Stimulated activated memory B cell treated with anti-CD40 and anti-IgM and Interleukin-4, amounts not matched to agents 10 μg/mL and 1 μg/mL and 100 μg/mL, for 72 hours (primary cell): ENCODE results near the gene RALGAPA1.
"Not testable (repeated sequence)": the region's sequence is repeated elsewhere in the genome, so short reads cannot be mapped to it uniquely, and the experiment has no call there.

Source experiments
- ATAC-seq: fragments of 150-1000 bp; cut with Tn5 transposase; 2 replicates; pipeline ENCODE4 v1.10.0; 2021
- H3K27ac Mint-ChIP-seq: one replicate; pipeline ENCODE4 v1.8.0; 2022; ENCODE audit warnings: mild to moderate bottlenecking, mixed read lengths
- H3K27me3 Mint-ChIP-seq: one replicate; pipeline ENCODE4 v1.8.0; 2022; ENCODE audit warnings: mixed read lengths
- H3K36me3 Mint-ChIP-seq: one replicate; pipeline ENCODE4 v1.8.0; 2022; ENCODE audit warnings: mixed read lengths
- H3K4me1 Mint-ChIP-seq: one replicate; pipeline ENCODE4 v1.8.0; 2022; ENCODE audit warnings: mixed read lengths
- H3K4me3 Mint-ChIP-seq: one replicate; pipeline ENCODE4 v1.8.0; 2022; ENCODE audit warnings: mild to moderate bottlenecking, moderate library complexity, mixed read lengths
- H3K9me3 Mint-ChIP-seq: one replicate; pipeline ENCODE4 v1.8.0; 2022; ENCODE audit warnings: mixed read lengths

The RALGAPA1 gene

GRCh38 chr14:35754671-35755070, 54.4 kb downstream of the RALGAPA1 start:
- Mint-ChIP-seq H3K27ac (no peak overlapping the region), H3K27me3 (no peaks in the 10 kb centered on the region), H3K9me3 (no peaks in the 10 kb centered on the region), H3K4me1 (no peaks in the 10 kb centered on the region), H3K36me3 (peaks cover 46% of the 10 kb centered on the region), H3K4me3 (no peak overlapping the region)
- no peak for ATAC-seq

DNA sequence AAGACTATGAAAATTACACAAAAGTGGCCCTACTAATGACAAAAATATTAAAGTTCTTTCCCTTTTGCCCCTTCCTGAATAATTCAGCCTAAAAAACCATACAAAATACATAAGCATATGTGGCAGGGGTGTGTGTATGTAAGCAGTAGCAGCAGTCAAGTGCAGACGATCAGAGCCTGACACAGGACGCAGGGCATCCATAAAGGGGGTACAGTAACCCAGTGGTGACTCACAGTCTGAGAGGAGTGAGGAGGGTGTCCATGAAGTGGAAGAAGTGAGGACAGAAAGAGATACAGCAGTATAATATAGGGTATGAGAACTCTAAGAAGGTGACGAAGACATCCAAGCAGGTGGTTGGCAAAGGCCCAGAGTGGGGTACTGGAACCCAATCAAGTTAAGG, 56.7 kb downstream of the RALGAPA1 start:
- Mint-ChIP-seq H3K27me3 (no peaks in the 10 kb centered on the region), H3K36me3 (peaks cover 51% of the 10 kb centered on the region), H3K9me3 (no peaks in the 10 kb centered on the region), H3K4me3 (no peak overlapping the region), H3K27ac (no peak overlapping the region), H3K4me1 (no peaks in the 10 kb centered on the region)
- ATAC-seq, result no peak

GRCh38 chr14:35750202-35750904, 58.7 kb downstream of the RALGAPA1 start:
- peaks cover 50% of the 10 kb centered on the region for H3K36me3 Mint-ChIP-seq

GRCh38 chr14:35747379-35747778, 61.7 kb downstream of the RALGAPA1 start:
- no peaks in the 10 kb centered on the region for H3K4me1 Mint-ChIP-seq
- H3K27me3 Mint-ChIP-seq, result no peaks in the 10 kb centered on the region
- no peak overlapping the region for H3K4me3 Mint-ChIP-seq
- H3K27ac Mint-ChIP-seq, result no peak overlapping the region
- H3K36me3 Mint-ChIP-seq, result peaks cover 20% of the 10 kb centered on the region
- H3K9me3 Mint-ChIP-seq, result no peaks in the 10 kb centered on the region
- no peak for ATAC-seq

More at GRCh38 chr14:35750202-35750904, 58.7 kb downstream of the RALGAPA1 start:
- Mint-ChIP-seq H3K27ac (no peak overlapping the region), H3K4me3 (no peak overlapping the region), H3K9me3 (no peaks in the 10 kb centered on the region), H3K4me1 (no peaks in the 10 kb centered on the region), H3K27me3 (no peaks in the 10 kb centered on the region)
- no peak for ATAC-seq

- Mint-ChIP-seq H3K9me3 (no peaks in the 10 kb centered on the region), H3K4me1 (no peaks in the 10 kb centered on the region), H3K27ac (no peak overlapping the region)
Measured at GRCh38 chr14:35742442-35742841, 66.7 kb downstream of the RALGAPA1 start.

DNA sequence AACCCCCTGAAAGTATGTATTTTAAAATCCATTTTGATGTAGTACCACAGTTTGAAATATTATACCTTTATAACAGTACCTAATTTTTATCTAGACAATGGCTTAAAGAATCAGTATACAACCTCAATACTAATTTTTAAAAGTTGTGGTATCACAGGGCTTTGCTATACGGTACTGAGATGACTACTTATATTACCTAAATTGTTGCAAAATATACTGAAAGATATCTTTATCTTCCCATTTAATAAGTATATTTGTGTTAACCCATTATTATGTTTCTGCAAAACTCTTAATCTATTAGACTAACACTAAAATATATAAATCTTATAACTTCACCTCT, 67.1 kb downstream of the RALGAPA1 start:
- ATAC-seq, result no peak
- H3K4me1 Mint-ChIP-seq, result no peaks in the 10 kb centered on the region
- H3K4me3 Mint-ChIP-seq, result no peak overlapping the region
- no peak overlapping the region for H3K27ac Mint-ChIP-seq
- no peaks in the 10 kb centered on the region for H3K9me3 Mint-ChIP-seq
- peaks cover 23% of the 10 kb centered on the region for H3K36me3 Mint-ChIP-seq
- no peaks in the 10 kb centered on the region for H3K27me3 Mint-ChIP-seq

More at GRCh38 chr14:35742442-35742841, 66.7 kb downstream of the RALGAPA1 start:
- no peak for ATAC-seq
- Mint-ChIP-seq H3K36me3 (peaks cover 26% of the 10 kb centered on the region), H3K4me3 (no peak overlapping the region), H3K27me3 (no peaks in the 10 kb centered on the region)

DNA sequence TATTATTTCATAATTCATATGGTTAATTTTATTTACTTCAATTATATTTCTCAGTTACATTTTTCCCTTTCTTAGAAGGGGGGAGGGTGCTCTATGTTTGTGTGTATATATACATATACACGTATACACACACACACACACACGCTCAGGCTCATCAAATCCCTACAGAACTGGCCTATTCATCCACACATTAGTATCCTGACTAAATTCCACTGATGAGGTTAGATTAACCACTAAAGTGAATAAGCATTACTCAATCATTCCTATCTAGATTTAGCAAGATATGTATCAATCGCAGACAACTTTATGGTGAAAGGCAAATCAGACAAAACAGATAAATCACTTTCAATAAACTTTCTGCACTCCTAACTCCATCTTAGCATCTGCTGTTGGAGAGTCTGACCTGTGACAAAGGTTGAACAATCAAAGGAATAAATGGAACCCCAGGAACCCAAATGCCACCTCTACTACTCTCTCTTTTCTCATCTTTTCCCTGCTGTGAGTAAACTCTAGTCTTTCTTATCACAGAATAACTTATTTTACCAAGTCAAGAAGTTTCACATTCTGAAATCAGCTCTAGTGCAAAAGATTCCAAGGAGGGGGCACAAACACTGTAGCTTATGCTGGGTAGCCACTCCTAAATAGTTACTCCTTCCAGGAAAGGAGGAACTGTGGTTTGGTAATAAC, 67.6 kb downstream of the RALGAPA1 start:
- H3K27ac Mint-ChIP-seq, result no peak overlapping the region
- peaks cover 23% of the 10 kb centered on the region for H3K36me3 Mint-ChIP-seq

DNA sequence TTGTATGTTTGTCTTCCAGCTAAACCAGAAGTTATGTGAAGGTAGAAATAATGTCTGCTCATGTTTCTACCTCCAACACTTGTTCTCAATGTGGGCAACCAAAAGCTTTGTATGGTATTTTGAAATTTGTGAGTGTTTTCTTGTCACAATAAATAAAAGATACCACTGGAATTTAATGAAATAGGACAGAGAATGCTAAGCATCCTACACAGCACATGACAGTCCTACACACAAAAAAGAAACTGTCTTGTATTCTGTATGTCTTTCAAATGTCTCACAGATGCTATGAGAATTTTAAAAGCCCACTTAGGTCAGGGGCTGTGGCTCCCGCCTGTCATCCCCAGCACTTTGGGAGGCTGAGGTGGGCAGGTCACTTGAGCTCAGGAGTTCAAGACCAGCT, 68.9 kb downstream of the RALGAPA1 start:
- Mint-ChIP-seq H3K9me3 (no peaks in the 10 kb centered on the region), H3K27me3 (no peaks in the 10 kb centered on the region), H3K27ac (no peak overlapping the region), H3K36me3 (peaks cover 32% of the 10 kb centered on the region), H3K4me3 (no peak overlapping the region), H3K4me1 (no peaks in the 10 kb centered on the region)
- ATAC-seq, result no peak

More for the DNA sequence above, 67.6 kb downstream of the RALGAPA1 start:
- ATAC-seq, result no peak
- Mint-ChIP-seq H3K4me1 (no peaks in the 10 kb centered on the region), H3K27me3 (no peaks in the 10 kb centered on the region), H3K4me3 (no peak overlapping the region), H3K9me3 (no peaks in the 10 kb centered on the region)

GRCh38 chr14:35735163-35735562, 73.9 kb downstream of the RALGAPA1 start:
- not testable (repeated sequence) for H3K4me1 Mint-ChIP-seq, H3K27me3 Mint-ChIP-seq, ATAC-seq, H3K27ac Mint-ChIP-seq, H3K4me3 Mint-ChIP-seq, H3K9me3 Mint-ChIP-seq
- peaks cover 64% of the 10 kb centered on the region for H3K36me3 Mint-ChIP-seq

DNA sequence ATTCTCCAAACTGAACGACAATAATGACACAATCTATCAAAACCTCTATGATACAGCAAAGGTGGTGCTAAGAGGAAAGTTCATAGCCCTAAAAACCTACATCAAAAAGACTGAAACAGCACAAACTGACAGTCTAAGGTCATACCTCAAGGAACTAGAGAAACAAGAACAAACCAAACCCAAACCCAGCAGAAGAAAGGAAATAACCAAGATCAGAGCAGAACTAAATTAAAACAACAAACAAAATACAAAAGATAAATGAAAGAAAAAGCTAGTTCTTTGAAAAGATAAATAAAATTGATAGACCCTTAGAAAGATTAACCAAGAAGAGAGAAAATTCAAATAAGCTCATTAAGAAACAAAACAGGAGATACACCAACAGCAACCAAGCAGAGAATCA, 75.6 kb downstream of the RALGAPA1 start:
- ATAC-seq, H3K4me1 Mint-ChIP-seq, H3K4me3 Mint-ChIP-seq, H3K27me3 Mint-ChIP-seq, H3K9me3 Mint-ChIP-seq, H3K27ac Mint-ChIP-seq: not testable (repeated sequence)
- H3K36me3 Mint-ChIP-seq, result peaks cover 76% of the 10 kb centered on the region

- Mint-ChIP-seq H3K4me1 (no peaks in the 10 kb centered on the region), H3K4me3 (no peak overlapping the region), H3K9me3 (no peaks in the 10 kb centered on the region), H3K27me3 (no peaks in the 10 kb centered on the region), H3K27ac (no peak overlapping the region), H3K36me3 (peaks cover 72% of the 10 kb centered on the region)
- no peak for ATAC-seq
Measured at GRCh38 chr14:35730871-35731270, 78.2 kb downstream of the RALGAPA1 start.

DNA sequence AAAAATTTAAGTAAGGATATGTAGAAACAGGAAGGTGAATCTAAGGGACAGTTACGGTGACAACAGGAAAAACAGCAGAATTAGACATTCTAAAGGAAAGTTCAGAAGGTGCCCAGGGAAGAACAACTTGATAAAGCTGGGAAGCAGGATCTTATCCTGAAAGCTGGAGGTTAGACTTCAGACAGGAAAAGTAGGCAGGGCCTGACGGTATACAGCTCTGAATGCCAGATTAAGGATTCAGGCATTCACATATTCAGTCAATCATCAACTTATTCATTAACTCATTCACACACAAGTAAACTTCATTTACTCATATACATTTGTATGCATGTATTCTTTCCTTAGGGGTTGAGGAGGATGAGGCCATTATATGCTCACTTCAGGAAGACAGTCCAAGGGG, 81.3 kb downstream of the RALGAPA1 start:
- no peak overlapping the region for H3K4me3 Mint-ChIP-seq
- H3K4me1 Mint-ChIP-seq, result no peaks in the 10 kb centered on the region
- H3K27me3 Mint-ChIP-seq, result no peaks in the 10 kb centered on the region
- H3K9me3 Mint-ChIP-seq, result no peaks in the 10 kb centered on the region
- H3K27ac Mint-ChIP-seq, result no peak overlapping the region
- peaks cover 47% of the 10 kb centered on the region for H3K36me3 Mint-ChIP-seq
- ATAC-seq, result no peak

DNA sequence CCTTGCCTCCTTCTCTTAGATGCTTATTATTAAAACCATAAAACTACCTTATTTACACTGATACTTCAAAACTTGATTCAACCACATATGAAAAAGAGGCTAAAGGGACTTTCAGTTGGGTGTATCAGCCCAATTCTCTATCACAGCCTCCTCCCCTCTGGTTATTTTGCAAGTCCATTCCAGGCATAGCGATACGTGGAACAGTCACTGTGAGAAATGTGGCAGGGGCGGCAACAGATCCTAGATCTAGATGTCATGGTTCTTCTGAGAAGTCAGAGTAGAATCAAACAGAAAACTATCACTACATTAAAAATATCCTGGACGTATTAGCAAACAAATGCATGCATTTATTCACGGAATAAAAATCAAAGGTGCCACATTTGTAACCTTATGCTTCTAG, 83.2 kb downstream of the RALGAPA1 start:
- no peak for ATAC-seq
- Mint-ChIP-seq H3K36me3 (peaks cover 36% of the 10 kb centered on the region), H3K4me3 (no peak overlapping the region), H3K4me1 (no peaks in the 10 kb centered on the region), H3K27me3 (no peaks in the 10 kb centered on the region), H3K9me3 (no peaks in the 10 kb centered on the region), H3K27ac (no peak overlapping the region)

GRCh38 chr14:35715079-35715478, 94.0 kb downstream of the RALGAPA1 start:
- Mint-ChIP-seq H3K27me3 (no peaks in the 10 kb centered on the region), H3K4me1 (no peaks in the 10 kb centered on the region), H3K4me3 (no peak overlapping the region), H3K9me3 (no peaks in the 10 kb centered on the region), H3K27ac (no peak overlapping the region), H3K36me3 (peaks cover 55% of the 10 kb centered on the region)
- no peak for ATAC-seq

DNA sequence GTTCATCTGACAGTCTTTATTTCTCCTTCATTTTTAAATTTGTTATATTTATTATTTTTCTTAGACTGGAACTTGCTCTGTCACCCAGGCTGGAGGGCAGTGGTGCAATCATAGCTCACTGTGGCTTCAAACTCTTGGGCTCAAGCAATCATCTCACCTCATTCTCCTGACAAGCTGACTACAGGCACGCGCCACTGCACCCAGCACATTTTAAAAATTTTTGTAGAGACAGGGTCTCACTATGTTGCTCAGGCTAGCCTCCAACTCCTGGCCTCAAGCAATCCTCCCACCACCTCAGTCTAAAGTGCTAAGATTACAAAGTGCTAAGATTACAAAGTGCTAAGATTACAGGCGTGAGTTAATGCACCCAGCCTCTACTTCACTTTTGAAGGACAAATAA, 96.6 kb downstream of the RALGAPA1 start:
- no peaks in the 10 kb centered on the region for H3K9me3 Mint-ChIP-seq
- ATAC-seq, result no peak
- no peak overlapping the region for H3K4me3 Mint-ChIP-seq
- H3K36me3 Mint-ChIP-seq, result peaks cover 71% of the 10 kb centered on the region
- H3K27me3 Mint-ChIP-seq, result no peaks in the 10 kb centered on the region
- no peaks in the 10 kb centered on the region for H3K4me1 Mint-ChIP-seq
- H3K27ac Mint-ChIP-seq, result no peak overlapping the region

DNA sequence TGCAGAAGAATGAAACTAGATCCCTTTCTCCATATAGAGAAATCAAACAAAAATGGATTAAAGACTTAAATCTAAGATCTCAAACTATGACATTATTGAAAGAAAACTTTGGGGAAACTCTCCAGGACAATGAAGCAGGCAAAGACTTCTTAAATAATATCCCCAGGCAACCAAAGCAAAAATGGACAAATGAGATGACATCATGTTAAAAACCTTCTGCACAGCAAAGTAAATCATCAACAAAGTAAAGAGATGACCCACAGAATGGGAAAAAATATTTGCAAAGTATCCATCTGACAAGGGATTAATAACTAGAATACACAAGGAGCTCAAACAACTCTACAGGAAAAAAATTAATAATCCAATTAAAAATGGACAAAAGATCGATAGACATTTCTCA, 101.0 kb downstream of the RALGAPA1 start:
- H3K27ac Mint-ChIP-seq, result no peak overlapping the region
- no peak for ATAC-seq
- H3K9me3 Mint-ChIP-seq, result no peaks in the 10 kb centered on the region
- no peaks in the 10 kb centered on the region for H3K4me1 Mint-ChIP-seq
- no peak overlapping the region for H3K4me3 Mint-ChIP-seq
- no peaks in the 10 kb centered on the region for H3K27me3 Mint-ChIP-seq
- H3K36me3 Mint-ChIP-seq, result peaks cover 78% of the 10 kb centered on the region
